NCI-H2107 treated with DMSO at 0.1 percent for 48 hours (cell line): ENCODE measurements around the gene DEDD2.

Source experiments
- DNase-seq: peaks from one replicate; lab custom pipeline; 2025; ENCODE audit not compliant: unreplicated experiment; lab: John Stamatoyannopoulos, UW

DEDD2 gene

DNA sequence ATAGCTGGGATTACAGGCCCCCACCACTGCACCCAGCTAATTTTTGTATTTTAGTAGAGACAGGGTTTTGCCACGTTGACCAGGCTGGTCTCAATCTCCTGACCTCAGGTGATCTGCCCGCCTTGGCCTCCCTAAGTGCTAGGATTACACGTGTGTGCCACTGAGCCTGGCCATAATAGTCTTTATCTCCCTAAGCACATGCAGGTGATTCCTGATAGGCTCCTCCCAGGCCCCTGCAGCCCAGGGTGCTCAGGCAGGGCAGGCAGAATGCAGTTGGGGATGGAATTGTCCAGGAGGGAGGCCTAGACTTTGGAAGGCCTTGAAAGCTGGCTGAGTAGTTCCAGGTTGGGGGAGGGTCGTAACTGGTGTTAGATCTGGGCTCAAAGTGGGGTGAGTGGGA is 11.2 kb upstream of the DEDD2 start:
- no peak for DNase-seq

DNA sequence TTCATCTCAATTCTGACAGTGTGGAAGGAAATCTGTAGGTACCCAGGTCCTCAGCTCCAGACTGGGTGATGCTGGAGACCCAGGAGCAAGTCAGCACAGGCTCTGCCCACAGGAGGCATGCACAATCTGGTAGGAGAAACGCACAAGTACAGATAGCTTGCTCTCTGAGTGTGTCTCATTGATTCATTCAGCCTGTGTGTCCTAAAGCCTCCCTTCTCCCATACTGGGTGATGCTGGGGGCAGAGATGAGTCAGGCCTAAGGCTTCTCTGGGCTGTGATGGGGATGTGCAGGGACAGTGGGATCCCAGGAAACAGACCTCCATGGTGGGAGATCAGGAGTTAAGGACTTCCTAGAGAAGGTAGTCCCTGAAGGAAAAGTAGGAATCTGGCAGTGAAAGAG is 9.4 kb upstream of the DEDD2 start:
- no peak for DNase-seq

DNA sequence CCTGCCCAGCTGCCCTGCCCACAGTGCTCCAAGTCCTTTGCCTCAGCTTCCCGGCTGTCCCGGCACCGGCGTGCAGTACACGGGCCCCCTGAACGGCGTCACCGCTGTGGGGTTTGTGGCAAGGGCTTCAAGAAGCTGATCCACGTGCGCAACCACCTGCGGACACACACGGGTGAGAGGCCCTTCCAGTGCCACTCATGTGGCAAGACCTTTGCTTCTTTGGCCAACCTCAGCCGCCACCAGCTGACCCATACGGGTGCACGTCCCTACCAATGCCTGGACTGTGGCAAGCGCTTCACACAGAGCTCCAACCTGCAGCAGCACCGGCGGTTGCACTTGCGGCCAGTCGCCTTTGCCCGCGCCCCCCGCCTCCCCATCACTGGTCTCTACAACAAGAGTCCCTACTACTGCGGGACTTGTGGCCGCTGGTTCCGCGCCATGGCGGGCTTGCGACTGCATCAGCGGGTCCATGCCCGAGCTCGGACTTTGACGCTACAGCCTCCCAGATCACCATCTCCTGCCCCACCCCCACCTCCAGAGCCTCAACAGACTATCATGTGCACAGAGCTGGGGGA is 8.3 kb upstream of the DEDD2 start:
- no peak for DNase-seq

DNA sequence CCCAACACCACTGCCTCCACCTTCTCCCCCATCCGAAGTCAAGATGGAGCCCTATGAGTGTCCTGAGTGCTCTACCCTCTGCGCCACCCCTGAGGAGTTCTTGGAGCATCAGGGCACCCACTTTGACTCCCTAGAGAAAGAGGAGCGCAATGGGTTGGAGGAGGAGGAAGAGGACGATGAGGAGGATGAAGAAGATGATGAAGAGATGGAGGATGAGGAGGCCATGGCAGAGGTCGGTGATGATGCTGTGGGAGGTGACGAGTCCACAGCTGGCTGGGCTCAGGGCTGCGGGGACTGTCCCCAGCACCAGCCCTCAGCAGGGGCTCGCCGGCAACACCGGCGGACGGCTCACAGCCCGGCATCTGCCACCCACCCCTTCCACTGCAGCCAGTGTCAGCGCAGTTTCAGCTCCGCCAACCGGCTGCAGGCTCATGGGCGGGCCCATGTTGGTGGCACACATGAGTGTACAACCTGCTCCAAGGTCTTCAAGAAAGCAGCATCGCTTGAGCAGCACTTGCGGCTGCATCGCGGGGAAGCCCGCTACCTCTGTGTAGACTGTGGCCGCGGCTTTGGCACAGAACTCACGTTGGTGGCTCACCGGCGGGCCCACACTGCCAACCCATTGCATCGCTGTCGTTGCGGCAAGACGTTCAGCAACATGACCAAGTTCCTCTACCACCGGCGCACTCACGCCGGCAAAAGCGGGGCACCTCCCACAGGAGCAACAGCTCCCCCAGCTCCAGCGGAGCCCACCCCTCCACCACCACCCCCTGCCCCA is 7.7 kb upstream of the DEDD2 start:
- no peak for DNase-seq

DNA sequence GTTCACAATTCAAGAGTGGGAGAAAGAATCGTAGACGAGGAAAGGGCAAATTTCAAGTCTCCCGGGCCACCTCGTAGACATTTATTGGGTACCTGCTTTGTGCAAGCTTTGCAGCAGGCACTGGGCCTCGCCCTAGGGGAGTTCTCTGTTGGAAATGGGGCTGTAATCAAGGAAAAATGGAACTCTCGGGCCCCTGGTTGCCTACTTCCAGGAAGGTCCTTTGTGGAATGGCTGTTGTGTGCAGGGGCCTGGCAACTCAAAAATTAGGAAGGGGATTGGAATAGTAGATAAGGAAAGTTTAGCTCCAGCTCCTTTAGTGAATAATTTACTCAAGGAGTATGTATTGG is 3.2 kb upstream of the DEDD2 start:
- DNase-seq, result no peak

DNA sequence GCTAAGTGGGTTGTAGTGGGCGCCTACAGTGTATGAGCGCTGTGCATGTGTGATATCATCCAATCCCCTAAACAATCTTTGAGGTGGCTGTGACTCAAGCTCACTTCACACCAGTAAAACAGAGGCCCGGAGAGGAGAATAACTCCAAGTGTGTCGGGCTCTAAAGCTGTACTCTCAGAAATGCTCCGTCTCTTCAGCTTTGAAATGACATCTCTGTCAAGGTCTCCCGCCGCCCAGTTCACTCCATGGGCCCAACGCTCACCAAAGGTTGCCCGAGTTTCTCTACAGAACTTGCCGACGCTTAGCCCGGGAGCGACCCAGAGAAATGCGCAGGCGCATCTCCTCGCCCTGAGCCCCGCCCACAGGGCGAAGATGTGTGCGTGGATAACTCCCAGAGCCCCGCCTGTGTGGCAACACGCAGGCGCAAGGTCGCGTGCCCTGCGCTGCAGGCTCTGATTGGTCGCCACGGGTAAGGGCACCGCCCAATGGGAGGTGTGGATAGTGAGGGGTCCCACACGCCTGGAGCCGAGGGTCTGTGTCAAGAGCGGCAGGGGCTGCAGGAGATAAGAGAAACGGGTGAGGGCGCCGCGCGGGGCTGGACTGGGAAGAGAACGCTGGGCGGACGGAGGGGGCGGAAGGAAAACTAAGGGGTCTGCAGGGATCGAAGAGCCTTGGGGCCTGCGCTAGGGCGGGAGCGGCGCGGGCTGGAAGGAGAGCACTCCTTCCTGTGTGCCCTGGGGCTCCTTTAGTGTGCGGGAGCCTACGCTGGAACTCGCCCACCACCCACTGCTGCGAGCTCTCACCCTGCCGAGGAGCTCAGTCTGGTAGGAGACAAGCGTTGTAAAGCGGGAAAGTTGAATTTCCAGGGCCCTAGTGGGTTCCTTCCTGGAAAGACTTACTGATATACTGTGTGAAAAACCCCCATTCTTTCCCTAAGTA is 2.6 kb upstream of the DEDD2 start, which contains the start of gene ZNF526:
TSS of gene ZNF526 (plus strand) at position 501 of the 939 bp plus-strand sequence. CDS start 4,092 bp downstream, outside the sequence.
- peak; percentile 88 for DNase-seq

DNA sequence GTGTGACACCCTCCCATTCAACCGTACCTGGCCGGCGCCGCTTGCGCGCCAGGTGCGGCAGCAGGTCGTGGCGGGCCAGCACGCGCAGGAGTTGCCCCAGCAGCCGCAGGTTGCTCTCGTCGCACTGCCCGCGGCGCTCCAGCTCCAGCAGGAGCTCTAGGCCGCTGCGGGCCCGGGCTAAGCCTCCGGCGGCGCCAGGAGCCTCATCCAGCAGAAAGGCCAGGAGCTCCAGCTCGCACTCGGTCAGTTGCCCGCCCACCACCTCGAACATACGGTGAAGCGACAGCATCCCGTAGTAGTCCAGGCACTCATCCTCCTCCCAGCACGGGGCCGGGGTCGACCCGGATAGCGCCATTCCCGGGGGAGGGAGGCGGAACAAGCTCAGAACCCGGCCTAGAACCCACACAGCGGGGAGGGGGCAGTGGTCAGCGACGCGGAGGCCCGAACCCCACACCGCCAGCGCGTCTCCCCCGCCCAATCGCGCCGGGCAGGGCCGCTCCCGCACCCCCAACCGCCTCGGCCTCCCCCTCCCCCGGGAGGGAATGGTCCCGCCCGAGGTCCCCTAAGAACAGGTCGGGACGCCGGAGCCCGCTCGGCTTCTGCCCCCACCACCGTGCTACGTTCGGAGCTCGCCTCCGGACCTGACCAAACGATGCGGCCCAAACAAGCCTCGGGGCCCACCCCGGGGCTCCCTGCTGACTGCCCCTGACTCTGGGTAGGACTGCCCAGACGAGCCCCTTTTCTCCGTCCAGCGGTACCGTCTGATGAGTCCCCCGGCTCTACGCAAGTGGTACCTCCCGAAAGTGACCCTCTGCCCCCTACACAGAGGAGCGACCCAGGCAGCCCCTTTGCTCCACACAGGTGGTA is 591 bp downstream of the DEDD2 start:
- no peak for DNase-seq

DNA sequence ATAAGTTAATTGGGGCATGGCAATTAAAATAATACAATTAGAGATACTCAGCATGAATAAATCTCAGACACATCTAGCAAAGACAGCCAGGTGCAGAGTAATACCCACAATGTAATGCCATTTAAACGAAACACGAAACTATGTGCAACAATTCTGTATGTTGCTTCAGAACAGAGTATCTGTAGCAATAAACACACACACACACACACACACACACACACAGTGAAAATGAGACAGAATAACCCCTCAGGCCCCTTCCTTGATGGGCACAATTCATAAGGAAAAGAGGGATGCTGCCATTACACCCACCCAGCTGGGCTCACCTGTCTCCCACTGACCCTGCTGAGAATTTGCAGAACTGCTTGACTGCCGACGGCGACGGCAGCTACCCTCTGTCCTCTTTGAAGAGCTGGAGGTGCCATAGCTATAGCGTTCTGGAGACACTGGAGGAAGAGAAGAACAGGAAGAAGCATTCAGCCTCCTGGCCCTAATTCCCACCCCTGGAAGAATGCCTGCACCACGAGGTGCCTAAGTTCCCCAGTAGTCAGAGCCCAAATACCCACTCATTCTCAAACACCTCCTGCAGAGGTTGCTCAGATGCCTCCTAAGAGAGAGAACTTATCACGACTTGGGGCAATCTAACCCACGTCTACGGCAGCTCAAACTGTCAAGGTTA is 2.5 kb downstream of the DEDD2 start:
- DNase-seq, result no peak

DNA sequence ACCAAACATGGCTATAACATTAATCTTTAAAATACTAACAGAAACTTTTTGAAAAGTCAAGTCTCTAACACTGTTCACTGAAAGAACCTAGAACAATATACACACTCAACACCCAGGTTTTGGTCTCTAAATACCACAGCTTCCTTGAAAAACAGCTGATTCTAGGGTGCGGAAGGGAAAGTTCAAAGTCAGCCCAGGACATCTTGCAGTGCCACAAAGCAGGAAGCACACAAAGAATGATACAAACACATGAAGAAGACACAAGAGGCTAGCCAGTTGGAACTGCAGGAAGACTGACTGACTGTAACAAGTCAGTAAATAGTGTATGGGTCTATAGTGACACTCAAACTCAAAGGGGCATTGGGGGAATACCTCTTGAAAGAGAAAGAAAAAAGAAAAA is 4.6 kb downstream of the DEDD2 start:
- DNase-seq, result no peak

DNA sequence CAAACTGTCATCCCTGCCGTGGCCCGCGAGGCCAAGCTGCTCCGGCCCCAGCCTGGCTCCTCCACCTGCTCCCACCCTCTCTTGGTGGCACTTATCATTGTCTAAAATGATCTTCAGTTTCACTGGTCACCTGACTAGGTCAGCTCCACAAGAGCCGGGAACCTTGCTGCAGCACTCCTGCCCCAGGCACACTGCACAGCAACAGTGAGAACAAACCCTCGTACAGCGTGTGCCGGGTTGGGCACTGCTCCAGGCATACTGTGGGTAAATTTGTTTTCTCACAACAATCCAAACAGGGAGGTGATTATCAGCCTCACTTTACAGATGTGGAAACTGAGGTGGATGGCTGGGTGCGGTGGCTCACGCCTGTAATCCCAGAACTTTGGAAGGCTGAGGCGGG is 8.9 kb downstream of the DEDD2 start:
- peak; percentile 10 for DNase-seq

DNA sequence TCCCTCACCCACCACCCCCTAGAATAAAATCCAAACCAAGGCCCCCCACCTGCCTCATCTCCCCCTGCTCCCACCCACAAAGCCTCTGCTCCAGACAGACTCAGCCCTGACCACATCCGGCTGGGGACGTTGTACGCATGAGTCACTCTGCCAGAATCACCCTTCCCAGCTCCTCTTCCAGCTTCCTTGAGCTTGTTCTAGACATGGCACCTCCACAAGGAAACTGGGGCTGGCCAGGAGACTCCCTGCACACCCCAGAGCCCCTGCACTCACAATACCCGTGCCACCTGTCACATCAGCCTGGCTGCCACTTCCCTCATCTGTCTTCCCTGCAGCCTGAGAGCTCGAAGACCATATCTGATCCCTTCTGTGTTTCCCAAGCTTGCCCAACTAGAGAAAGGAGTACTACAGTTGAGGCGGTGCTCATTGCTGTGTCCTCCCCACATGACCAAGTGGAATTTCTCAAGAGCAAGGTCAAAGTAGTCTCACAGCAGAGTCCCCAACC is 9.7 kb downstream of the DEDD2 start:
- no peak for DNase-seq

DNA sequence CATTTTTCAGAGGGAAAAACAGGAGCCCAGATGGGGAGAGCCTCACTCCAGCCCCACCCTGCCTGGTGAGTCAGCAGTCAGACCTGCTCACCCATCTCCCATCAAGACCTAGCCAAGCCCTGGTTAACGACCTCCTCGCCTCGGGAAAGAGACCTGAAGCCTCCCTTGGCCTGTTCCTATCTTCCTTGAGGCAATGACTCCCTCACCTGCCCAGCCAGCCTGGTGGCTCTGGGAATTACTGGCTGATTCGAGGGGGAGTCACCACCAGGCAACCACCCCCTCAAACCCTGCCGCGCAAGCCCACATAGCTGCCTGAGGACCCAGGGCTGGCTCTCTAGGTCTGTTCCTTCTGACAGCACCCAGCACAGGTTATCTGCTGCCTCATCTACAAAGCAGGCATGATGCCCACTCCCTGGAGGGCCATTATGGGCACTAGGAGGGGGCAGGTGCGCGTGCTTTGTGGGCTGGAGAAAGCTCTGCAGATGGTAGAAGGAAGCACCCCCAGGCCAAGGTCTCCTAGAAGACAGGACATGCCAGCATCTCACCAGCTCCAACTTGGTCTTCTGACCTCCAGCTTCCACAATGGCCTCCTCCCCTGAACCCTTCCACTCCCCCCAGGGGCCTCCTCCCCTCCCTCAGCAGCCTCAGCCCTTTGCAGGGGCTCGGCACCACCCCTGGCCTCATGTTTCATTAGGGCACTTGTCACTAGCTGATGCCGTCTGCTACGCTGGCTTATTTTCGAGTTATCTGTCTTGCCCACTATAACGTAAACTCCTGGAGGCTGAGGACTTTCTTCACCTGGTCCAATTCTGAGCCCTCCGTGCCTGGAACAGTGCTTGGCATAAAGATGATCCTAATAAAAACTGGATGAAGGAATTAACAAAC is 10.4 kb downstream of the DEDD2 start:
- DNase-seq, result no peak

DNA sequence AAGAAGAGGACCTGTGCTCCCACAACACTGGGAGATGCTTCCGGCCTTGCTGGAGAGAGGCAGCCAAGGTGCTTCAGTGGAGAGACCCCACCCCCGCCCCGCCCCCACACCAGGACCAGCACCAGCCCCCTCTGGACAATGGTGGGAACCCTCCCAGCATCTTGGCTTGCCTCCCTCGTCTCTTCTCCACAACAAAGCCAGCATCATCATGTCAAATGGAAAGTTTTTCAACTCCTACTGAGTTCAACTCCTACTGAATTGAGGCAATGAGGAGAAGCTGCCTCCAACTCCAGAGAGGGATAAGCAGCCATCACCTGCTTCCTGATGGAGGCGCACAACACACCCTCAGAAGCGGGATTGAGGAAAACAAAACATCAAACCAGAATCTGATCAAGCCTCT is 12.8 kb downstream of the DEDD2 start:
- DNase-seq, result no peak

DNA sequence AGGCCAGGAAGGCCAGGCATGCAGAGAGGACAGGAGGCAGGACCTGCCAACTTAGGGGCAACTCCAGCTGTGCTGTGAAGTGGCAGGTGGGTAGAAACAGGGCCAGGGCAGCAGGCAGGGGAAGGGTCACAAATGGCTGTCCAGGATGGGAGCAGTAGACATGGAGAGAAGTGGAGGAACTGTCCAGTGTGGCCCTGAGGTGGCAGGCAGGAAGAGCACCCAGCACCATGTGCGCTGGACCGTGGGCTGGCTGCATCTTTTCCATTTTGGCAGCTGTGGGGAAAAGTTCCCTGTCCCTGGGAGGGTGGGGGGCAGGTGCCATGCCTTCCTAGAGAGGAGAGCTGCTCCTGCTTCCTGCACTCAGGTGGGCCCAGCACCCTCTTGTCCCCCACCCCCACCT is 13.8 kb downstream of the DEDD2 start:
- no peak for DNase-seq

DNA sequence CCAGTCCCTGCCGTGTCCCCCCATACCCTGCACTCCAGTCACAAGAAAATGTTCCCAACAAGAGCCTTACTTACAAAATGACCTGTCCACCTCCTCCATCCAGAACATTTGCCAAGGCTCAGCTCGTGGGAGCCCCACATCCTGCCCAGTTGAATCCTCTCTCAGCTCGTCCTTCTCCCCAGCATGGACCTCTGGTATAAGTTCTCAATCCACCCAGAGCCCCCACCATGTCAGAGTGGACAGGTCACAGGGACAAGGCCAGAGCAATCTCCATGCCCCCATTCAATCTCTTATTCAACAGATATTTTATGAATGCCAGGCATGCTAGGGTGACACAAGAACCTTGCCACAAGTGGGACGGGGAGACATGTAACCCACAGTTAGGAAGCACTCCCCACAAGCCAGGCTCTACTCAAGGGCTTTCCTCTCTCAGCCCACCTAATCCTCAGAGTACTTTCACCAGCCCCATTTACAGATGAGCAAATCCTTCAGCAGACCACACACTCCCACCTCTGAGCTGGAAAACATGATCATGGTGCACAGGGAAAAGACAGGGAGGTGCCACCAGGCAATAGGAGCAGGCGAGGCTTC is 15.1 kb downstream of the DEDD2 start:
- DNase-seq, result no peak

DNA sequence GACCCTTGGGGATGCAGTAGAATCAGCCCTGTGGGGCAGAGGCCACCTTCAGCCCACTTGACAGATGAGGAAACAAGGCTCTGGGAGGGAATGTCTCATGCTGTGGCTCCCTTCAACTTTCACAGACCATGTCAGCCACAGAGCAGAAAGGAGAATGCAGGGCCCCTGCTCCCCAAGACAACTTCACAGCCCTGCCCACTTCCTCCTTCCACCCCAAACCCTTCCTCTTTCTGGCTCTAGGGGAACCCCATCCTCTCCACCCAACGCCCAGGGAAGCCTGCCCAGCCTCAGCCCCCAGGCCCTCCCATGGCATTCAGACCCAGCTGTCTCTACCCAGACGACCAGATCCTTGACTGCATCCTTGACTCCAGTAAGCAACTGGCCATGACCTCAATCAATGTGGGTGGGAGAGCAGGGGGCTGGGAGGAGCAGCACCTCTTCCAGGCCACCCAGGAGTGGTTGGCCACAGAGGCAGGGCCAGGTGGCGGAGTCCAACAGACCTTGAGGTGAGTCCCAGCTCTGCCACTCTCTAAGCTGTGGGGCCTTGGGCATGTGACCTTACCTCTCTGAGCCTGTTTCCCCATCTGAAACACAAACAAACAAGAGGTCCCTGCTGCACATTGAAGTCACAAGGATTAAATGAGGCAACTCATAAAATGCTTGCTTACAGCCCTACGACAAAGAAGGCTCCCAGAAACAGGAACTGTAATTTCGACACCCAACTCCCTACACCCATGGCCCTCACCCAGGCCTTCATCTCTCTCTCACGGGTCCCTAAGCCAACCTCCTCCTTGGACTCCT is 15.8 kb downstream of the DEDD2 start:
- DNase-seq, result no peak

DNA sequence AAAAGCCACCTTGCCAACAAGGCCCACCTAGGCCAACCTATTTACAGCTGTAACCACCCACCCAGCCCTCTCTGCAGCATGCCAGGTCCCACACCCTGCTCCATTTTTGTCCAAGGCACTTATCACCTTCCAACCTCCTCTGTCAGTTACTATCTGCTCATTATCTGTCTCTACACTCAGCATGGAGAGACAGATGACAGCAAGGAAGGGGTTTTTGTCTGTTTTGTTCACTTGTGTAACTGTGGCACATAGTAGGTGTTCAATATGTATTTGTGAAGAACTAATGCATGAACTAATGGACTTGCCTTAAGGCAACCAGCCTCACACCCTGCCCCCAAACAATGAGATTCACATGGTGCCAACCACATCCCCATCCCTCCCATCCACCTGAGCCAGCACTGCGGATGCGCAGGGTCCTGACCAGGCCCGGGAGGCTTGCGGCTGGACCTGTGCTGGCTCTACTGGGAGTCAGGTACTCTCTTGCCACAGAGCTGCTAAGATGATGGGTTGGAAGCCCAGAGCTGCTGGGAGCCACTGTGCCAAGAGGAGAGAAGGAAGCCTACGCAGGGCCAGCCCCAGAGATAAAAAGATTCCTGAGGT is 17.3 kb downstream of the DEDD2 start:
- no peak for DNase-seq
